ENCODE results near the gene KDM5A.
"Not testable (repeated sequence)": the region's sequence is repeated elsewhere in the genome, so short reads cannot be mapped to it uniquely, and the experiment has no call there.

Gene KDM5A

DNA sequence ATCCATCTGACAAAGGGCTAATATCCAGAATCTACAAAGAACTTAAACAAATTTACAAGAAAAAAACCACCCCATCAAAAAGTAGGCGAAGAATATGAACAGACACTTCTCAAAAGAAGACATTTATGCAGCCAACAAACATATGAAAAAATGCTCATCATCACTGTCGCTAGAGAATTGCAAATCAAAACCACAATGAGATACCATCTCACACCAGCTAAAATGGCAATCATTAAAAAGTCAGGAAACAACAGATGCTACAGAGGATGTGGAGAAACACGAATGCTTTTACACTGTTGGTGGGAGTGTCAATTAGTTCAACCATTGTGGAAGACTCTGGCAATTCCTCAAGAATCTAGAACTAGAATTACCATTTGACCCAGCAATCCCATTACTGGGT, 86.4 kb downstream of the KDM5A start:
- H3K4me3 Mint-ChIP-seq, H3K27ac Mint-ChIP-seq, H3K27me3 Mint-ChIP-seq: not testable (repeated sequence)
- peaks cover 62% of the 10 kb centered on the region for H3K36me3 Mint-ChIP-seq
- peaks cover 16% of the 10 kb centered on the region for H3K9me3 Mint-ChIP-seq
- H3K4me1 Mint-ChIP-seq = peaks cover 66% of the 10 kb centered on the region

DNA sequence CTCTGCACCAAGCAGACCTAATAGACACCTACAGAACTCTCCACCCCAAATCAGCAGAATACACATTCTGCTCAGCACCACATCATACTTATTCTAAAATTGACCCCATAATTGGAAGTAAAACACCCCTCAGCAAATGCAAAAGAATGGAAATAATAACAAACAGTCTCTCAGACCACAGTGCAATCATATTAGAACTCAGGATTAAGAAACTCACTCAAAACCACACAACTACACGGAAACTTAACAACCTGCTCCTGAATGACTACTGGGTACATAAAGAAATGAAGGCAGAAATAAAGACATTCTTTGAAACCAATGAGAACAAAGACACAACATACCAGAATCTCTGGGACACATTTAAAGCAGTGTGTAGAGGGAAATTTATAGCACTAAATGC, 89.0 kb downstream of the KDM5A start:
- Mint-ChIP-seq H3K36me3 (peaks cover 59% of the 10 kb centered on the region), H3K4me1 (peaks cover 61% of the 10 kb centered on the region), H3K4me3 (peak overlapping the region; percentile 19), H3K27ac (peak overlapping the region; percentile 89), H3K9me3 (peaks cover 16% of the 10 kb centered on the region)
- not testable (repeated sequence) for H3K27me3 Mint-ChIP-seq

DNA sequence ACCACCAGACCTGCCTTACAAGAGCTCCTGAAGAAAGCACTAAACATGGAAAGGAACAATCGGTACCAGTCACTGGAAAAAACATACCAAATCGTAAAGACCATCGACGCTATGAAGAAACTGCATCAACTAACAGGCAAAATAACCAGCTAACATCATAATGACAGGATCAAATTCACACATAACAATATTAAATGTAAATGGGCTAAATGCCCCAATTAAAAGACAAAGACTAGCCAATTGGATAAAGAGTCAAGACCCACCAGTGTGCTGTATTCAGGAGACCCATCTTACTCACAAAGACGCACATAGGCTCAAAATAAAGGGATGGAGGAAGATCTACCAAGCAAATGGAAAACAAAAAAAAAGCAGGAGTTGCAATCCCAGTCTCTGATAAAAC, 89.6 kb downstream of the KDM5A start:
- H3K36me3 Mint-ChIP-seq = peaks cover 62% of the 10 kb centered on the region
- not testable (repeated sequence) for H3K27ac Mint-ChIP-seq, H3K4me3 Mint-ChIP-seq, H3K27me3 Mint-ChIP-seq
- H3K9me3 Mint-ChIP-seq = peaks cover 16% of the 10 kb centered on the region
- H3K4me1 Mint-ChIP-seq = peaks cover 63% of the 10 kb centered on the region

DNA sequence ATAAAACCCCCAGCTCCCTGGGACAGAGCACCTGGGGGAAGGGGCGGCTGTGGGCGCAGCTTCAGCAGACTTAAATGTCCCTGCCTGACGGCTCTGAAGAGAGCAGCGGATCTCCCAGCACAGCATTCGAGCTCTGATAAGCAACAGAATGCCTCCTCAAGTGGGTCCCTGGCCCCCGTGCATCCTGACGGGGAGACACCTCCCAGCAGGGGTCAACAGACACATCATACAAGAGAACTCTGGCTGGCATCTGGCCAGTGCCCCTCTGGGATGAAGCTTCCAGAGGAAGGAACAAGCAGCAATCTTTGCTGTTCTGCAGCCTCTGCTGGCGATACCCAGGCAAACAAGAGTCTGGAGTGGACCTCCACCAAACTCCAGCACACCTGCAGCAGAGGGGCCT, 91.1 kb downstream of the KDM5A start:
- H3K4me3 Mint-ChIP-seq, H3K27me3 Mint-ChIP-seq, H3K27ac Mint-ChIP-seq: not testable (repeated sequence)
- peaks cover 61% of the 10 kb centered on the region for H3K36me3 Mint-ChIP-seq
- peaks cover 16% of the 10 kb centered on the region for H3K9me3 Mint-ChIP-seq
- H3K4me1 Mint-ChIP-seq = peaks cover 56% of the 10 kb centered on the region

DNA sequence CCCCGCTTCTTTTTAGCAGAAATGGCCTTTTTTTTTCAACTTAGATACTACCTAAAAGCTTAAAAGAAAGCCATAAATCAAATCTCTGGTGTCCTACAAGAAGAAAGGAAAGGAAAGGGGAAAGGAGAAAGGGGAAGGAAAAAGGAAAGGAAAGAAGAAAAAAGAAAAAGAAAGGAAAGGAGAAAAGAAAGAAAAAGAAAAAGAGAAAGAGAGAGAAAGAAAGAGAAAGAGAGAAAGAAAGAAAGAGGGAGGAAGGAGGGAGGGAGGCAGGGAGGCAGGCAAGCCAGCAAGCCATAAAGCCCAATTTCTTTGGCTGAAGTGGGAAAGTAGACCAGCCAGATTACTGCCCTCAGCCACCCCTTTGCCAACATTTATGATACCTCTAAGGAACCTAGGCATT, 94.0 kb downstream of the KDM5A start:
- no peaks in the 10 kb centered on the region for H3K27me3 Mint-ChIP-seq
- peaks cover 7% of the 10 kb centered on the region for H3K9me3 Mint-ChIP-seq
- H3K36me3 Mint-ChIP-seq = peaks cover 48% of the 10 kb centered on the region
- H3K4me3 Mint-ChIP-seq = no peak overlapping the region
- H3K27ac Mint-ChIP-seq = no peak overlapping the region
- peaks cover 43% of the 10 kb centered on the region for H3K4me1 Mint-ChIP-seq

DNA sequence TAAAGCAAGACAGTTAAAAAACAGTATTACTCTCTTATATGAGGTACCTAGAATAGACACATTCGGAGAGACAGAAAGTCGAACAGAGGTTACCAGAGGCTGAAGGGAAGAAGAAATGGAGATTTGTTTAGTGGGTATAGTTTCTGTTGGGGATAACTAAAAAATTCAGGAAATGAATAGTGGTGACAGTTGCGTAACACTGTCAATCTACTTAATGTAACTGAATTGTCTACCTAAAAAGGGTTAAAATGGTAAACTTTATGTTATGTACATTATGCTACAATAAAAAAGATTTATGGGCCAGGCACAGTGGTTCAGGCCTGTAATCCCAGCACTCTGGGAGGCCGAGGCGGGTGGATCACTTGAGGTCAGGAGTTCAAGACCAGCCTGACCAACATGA, 95.9 kb downstream of the KDM5A start:
- Mint-ChIP-seq H3K4me1 (peaks cover 29% of the 10 kb centered on the region), H3K27me3 (no peaks in the 10 kb centered on the region), H3K27ac (peak overlapping the region; percentile 74), H3K9me3 (no peaks in the 10 kb centered on the region), H3K4me3 (no peak overlapping the region), H3K36me3 (peaks cover 36% of the 10 kb centered on the region)

DNA sequence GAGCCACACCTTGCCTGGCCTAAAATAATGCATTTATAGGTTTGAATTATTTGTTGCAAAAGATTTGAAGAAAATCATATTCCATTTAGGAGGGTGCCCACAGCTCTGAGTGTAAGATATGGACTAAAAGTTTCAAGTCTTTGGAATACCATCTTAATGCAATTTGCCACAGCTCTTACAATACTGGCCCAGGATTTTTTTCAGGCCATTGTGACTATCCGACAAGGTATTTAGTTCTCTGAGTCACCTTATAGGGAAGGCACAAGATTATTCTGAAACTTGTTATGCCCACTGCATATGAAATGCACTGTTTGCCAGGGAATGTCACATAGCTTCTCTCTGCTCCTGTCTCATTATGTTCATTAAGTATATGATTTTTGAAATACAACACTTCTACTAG, 96.9 kb downstream of the KDM5A start:
- Mint-ChIP-seq H3K27me3 (no peaks in the 10 kb centered on the region), H3K4me3 (no peak overlapping the region), H3K36me3 (peaks cover 38% of the 10 kb centered on the region), H3K9me3 (no peaks in the 10 kb centered on the region), H3K27ac (no peak overlapping the region), H3K4me1 (peaks cover 38% of the 10 kb centered on the region)

DNA sequence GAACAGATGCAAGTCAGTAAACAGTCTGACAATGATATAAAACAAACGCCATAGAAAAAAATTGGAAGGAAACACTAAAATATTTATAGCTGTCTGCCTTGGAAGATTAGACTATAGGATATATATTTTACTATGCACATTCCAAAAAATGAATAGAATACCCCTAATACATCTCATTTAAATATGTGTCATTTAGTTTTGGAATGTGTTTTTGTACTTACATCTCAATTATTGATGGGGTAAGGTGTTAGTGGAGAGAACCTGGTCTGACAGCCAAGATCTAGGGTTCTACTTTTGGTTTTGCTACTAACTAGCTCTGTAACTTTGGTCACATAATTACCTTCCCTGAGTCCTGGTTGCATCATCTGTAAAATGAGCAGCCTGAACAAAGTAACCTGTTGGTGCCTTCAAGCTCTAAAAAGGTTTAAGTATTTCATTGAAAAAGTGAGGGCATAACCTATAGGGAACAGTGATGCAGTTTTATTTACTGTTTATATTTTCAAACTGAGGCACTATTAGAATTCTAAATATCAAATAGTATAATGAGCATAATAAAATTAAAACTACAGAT, 97.9 kb downstream of the KDM5A start:
- peaks cover 47% of the 10 kb centered on the region for H3K4me1 Mint-ChIP-seq
- H3K36me3 Mint-ChIP-seq = peaks cover 41% of the 10 kb centered on the region
- H3K27ac Mint-ChIP-seq = peak overlapping the region; percentile 23
- no peaks in the 10 kb centered on the region for H3K9me3 Mint-ChIP-seq
- no peak overlapping the region for H3K4me3 Mint-ChIP-seq
- H3K27me3 Mint-ChIP-seq = no peaks in the 10 kb centered on the region

DNA sequence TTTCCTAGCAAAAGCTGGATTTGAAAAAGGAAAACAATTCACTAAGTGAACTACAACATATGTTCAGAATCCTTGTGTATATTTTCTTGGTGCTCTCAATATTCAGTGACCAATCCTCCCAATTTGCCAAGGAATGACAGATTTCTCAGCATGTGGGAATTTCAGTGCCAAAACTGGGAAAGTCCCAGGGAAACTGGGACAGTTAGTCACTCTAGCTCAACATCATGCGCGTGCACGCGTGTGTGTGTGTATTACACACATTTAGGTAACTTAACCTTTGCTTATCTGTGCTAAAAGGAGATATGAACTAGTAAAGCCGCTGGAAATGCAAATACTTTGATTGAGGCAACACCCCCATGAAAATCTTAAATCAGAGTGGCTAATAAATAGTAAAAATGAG, 100.4 kb downstream of the KDM5A start:
- H3K27me3 Mint-ChIP-seq = no peaks in the 10 kb centered on the region
- H3K36me3 Mint-ChIP-seq = peaks cover 31% of the 10 kb centered on the region
- H3K9me3 Mint-ChIP-seq = no peaks in the 10 kb centered on the region
- H3K4me1 Mint-ChIP-seq = peaks cover 39% of the 10 kb centered on the region
- no peak overlapping the region for H3K4me3 Mint-ChIP-seq
- no peak overlapping the region for H3K27ac Mint-ChIP-seq

DNA sequence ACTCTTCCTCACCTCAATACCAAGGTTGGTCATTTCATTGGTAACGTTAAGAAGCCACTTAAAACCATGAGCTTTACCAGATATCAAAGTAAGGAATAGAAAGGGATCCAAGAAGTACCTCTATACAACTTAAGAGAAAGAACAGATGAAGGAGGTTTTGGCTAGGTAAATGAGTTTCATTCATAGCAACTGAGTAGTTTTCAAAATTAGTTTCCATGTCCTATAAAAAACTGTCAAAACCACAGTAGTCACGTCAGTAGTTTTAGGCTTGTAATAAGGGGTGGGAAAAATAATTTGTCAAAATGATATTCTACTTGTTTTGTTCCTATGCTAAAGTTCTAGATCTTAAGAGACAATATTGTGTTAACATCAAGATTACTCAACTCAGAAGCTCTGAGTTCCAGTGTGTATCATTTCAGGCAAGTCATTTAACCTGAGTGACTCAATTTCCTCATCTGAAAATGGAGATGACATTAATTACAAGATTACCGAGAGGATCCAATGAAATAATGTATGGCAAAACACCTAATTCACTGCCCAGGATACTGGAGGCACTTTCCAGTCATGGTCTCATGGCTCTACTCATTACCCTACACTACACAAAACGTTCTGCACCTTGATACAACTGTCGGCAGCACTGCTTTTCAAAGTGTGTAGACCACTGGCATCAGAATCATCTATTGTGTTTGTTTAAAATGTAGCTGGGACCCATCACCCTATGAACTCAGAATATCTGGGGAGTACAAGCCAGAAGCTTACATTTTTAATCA, 102.4 kb downstream of the KDM5A start:
- Mint-ChIP-seq H3K9me3 (no peaks in the 10 kb centered on the region), H3K4me3 (no peak overlapping the region), H3K4me1 (peaks cover 28% of the 10 kb centered on the region), H3K27ac (peak overlapping the region; percentile 76), H3K27me3 (no peaks in the 10 kb centered on the region), H3K36me3 (peaks cover 28% of the 10 kb centered on the region)

DNA sequence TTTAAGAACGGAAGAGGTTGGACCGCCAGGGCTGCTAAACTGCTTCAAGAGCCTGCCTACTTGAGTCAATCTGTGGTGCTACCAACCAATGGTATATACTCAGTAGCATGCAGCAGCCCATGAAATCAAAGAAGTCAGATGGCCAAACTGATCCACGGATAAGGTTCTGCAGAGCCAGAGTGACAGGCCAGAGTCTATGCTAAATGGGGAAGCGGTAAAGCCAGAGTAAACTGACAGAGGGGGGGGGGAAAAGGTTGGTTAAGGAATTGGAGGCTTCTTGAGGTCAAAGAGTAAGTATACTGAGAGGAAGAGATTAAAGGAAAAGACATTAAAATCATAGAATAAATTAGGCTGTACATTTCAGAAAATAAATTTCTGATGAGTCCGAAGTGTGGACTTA, 111.1 kb downstream of the KDM5A start:
- H3K27ac Mint-ChIP-seq = no peak overlapping the region
- no peak overlapping the region for H3K4me3 Mint-ChIP-seq
- H3K9me3 Mint-ChIP-seq = no peaks in the 10 kb centered on the region
- H3K4me1 Mint-ChIP-seq = no peaks in the 10 kb centered on the region
- no peaks in the 10 kb centered on the region for H3K27me3 Mint-ChIP-seq
- H3K36me3 Mint-ChIP-seq = peaks cover 12% of the 10 kb centered on the region

DNA sequence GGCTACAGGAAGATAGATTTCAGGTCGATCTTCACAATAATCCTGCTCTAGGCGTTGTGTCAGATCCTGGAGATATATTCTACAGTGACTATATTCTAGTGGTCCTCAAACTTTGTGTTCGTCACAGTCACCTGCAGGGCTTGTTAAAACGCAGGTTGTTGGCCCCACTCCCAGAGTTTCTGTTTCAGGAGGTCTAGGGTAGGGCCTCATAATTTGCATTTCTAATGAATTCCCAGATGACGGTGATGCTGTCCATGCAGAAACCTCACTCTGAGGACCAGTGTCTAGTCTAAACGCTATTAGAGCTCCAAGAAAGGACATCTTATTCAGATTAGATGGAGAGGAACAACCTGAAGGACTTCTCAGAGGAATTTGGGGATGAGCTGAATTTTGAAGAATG, 113.3 kb downstream of the KDM5A start:
- peaks cover 6% of the 10 kb centered on the region for H3K36me3 Mint-ChIP-seq
- H3K9me3 Mint-ChIP-seq = no peaks in the 10 kb centered on the region
- no peak overlapping the region for H3K27ac Mint-ChIP-seq
- H3K4me3 Mint-ChIP-seq = no peak overlapping the region
- H3K4me1 Mint-ChIP-seq = peaks cover 5% of the 10 kb centered on the region
- no peaks in the 10 kb centered on the region for H3K27me3 Mint-ChIP-seq

DNA sequence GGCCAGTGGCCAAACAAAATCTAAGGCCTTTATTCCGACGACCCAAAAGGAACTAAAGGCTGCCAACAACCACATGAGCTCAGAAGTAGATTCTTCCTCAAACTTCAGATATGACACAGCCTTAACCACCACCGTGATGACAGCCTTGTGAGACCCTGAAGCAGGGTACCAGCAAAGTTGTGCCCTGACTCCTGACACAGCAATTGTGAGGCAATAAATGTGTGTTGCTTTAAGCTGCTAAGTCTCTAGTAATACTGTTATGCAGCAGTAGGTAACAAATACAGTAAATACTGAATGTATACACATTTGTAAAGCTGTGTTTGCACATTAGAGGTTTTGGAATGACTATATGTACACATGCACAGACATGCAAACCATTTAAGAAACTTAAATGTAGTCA, 115.7 kb downstream of the KDM5A start:
- Mint-ChIP-seq H3K4me3 (no peak overlapping the region), H3K27me3 (no peaks in the 10 kb centered on the region), H3K36me3 (peaks cover 2% of the 10 kb centered on the region), H3K9me3 (no peaks in the 10 kb centered on the region), H3K4me1 (peaks cover 5% of the 10 kb centered on the region), H3K27ac (no peak overlapping the region)

DNA sequence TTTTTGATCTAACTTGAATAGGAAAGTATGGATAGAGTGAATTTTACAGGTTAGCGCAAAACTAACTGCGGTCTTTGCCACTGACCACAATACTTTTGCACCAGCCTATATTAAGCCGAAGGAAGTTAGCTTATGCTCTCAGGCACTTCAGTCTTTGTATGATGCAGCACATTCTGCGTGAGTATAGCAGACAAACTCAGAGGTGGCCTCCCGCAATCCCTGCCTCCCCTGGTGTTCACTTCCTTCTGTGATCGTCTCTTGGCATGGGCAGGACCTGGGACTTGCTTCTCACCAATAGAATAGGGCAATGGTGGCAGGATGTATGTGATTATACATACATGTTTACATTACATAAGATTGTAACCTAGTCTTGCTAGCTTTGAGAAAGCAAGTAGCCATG, 116.2 kb downstream of the KDM5A start:
- Mint-ChIP-seq H3K36me3 (peaks cover 2% of the 10 kb centered on the region), H3K27me3 (no peaks in the 10 kb centered on the region), H3K4me3 (no peak overlapping the region), H3K27ac (no peak overlapping the region), H3K9me3 (no peaks in the 10 kb centered on the region), H3K4me1 (peaks cover 5% of the 10 kb centered on the region)

DNA sequence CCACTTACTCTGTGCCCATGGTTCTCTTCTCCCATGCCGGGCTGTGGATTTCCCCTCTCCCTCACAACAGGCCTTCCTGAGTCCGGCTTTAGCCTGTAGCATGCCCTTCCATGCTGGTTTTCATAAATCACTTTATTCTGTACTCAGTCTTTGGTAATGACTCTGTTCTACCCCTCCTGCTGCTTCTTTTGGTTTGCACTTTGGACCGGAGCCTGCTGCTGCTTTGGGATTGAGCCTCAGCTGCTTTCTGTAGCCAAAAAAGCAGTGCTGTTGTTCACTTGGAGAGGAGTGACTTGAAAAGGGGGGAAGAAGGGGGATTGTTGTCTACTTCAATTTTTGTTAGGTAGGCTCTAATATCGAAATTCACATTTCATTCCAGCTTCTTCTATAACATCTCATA, 118.0 kb downstream of the KDM5A start:
- Mint-ChIP-seq H3K27me3 (no peaks in the 10 kb centered on the region), H3K9me3 (no peaks in the 10 kb centered on the region), H3K4me3 (no peak overlapping the region), H3K4me1 (peaks cover 5% of the 10 kb centered on the region), H3K36me3 (no peaks in the 10 kb centered on the region), H3K27ac (no peak overlapping the region)

DNA sequence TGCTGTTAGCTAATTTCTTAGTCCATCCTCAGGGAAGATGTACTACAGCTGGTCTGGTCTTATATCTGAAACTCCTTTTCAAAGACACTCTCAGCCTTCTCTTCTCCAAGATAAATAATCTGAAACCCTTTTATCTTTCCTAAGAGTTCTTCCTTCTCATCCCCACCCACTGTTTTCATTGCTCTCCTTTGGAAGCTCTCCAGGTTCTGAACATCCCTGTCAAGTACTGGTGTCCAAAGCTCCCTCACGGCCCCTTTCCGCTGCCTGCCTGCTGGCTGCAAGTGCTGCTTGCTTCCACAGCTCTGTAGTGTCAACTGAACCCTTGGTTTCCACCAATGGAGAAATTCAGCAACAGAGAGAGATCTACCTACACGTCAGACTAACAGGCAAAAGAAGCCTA, 119.9 kb downstream of the KDM5A start:
- Mint-ChIP-seq H3K36me3 (no peaks in the 10 kb centered on the region), H3K27ac (no peak overlapping the region), H3K9me3 (no peaks in the 10 kb centered on the region), H3K4me1 (peaks cover 16% of the 10 kb centered on the region), H3K27me3 (no peaks in the 10 kb centered on the region), H3K4me3 (no peak overlapping the region)

DNA sequence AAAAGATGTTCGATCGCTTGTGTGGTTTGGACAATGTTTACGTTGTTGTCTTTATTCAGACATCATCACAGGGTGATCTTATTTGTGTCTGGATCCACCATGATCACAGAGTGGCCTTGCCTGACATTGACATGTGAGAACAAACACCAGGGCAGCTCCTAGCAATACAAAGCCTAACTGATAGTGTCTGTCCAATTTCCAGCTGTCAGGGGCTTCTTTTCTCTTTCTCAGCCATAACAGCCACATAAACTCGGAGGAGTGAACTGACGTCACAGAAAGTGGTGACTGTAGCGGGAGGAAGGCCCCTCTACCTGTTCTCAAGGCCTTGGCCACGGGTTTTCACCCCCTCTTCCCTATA, 120.7 kb downstream of the KDM5A start:
- peaks cover 20% of the 10 kb centered on the region for H3K4me1 Mint-ChIP-seq
- H3K36me3 Mint-ChIP-seq = no peaks in the 10 kb centered on the region
- H3K27ac Mint-ChIP-seq = no peak overlapping the region
- H3K9me3 Mint-ChIP-seq = no peaks in the 10 kb centered on the region
- no peaks in the 10 kb centered on the region for H3K27me3 Mint-ChIP-seq
- H3K4me3 Mint-ChIP-seq = no peak overlapping the region
